HK-2 (cell line): ENCODE measurements around the gene WFS1.

Source experiments
- DNase-seq: peaks from one replicate; pipeline ENCODE4 v3.0.0-alpha.2; 2018; ENCODE audit not compliant: unreplicated experiment

WFS1 gene, protein sequence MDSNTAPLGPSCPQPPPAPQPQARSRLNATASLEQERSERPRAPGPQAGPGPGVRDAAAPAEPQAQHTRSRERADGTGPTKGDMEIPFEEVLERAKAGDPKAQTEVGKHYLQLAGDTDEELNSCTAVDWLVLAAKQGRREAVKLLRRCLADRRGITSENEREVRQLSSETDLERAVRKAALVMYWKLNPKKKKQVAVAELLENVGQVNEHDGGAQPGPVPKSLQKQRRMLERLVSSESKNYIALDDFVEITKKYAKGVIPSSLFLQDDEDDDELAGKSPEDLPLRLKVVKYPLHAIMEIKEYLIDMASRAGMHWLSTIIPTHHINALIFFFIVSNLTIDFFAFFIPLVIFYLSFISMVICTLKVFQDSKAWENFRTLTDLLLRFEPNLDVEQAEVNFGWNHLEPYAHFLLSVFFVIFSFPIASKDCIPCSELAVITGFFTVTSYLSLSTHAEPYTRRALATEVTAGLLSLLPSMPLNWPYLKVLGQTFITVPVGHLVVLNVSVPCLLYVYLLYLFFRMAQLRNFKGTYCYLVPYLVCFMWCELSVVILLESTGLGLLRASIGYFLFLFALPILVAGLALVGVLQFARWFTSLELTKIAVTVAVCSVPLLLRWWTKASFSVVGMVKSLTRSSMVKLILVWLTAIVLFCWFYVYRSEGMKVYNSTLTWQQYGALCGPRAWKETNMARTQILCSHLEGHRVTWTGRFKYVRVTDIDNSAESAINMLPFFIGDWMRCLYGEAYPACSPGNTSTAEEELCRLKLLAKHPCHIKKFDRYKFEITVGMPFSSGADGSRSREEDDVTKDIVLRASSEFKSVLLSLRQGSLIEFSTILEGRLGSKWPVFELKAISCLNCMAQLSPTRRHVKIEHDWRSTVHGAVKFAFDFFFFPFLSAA

DNA sequence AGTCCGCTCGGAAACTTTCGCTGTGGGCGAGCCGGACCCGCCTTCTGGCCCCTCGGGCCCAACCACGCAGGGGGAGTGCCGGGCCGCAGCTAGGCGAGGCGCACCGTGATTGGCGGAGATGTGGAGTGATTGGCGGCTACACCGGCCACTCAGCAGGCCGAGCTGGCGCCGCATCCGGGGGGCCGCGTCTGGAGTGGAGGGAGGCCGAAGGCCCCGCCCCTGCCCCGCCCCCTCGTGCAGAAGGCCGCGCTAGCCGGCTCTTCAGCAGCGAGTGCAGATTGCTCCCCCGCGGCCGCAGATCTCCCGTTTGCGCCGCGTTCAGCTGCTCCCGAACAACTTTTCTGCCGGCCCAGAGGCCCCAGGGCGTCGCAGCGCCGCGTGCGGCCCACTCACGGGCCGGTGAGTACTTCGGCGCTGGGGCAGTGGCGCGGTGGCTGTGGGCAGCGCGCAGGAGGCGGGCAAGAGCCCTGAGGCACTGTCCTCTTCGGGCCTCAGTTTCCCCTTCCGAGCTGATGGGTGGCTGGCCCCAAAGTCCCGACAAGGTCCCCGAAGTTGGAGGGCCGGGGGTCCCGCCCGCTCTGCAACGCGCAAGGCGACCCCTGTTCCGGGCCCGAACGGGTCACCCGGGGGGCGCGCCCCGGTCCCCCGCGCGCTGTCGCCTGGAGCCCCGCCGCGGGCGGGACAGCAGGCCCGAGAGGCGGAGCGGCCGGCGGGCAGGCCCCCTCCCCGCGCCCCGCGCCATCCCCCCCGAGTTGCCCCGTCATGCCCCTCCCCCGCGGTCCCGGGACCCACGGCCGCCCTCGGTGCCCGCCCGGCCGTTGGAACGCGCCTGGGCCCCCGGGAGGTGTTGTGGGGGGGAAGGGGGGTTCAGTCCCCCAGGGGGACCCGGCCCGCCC lies at the start of gene WFS1:
Gene WFS1, plus strand, starts transcription at position 235 of the 896 bp plus-strand sequence. CDS start 7,606 bp downstream, outside the sequence.
- peak; percentile 100 for DNase-seq

DNA sequence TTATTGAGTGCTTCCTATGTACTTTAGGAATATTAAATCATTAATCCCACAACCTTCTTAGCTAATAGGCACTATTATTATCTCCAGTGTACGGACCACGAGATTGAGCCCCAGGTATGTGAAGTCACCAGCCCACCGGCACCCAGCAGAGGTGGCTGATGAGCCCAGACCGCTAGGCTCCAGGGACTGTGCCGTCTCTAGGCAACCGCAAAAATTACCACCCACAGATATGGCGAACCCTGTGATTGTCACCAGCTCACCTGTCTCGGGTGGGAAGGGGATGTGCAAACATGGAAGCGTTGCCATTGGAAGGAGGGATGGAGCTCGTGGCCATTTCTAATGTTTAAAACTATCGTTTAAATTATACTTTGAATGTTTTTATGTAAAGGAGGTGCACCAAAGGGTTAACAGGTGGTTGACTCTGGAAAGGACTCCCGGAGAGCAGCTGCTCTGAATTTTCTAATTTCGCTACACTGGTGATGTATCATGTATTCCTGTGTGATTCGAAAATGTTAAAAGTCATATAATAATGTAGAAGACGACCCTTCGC lies 48.3 kb upstream of the WFS1 start:
- no peak for DNase-seq

DNA sequence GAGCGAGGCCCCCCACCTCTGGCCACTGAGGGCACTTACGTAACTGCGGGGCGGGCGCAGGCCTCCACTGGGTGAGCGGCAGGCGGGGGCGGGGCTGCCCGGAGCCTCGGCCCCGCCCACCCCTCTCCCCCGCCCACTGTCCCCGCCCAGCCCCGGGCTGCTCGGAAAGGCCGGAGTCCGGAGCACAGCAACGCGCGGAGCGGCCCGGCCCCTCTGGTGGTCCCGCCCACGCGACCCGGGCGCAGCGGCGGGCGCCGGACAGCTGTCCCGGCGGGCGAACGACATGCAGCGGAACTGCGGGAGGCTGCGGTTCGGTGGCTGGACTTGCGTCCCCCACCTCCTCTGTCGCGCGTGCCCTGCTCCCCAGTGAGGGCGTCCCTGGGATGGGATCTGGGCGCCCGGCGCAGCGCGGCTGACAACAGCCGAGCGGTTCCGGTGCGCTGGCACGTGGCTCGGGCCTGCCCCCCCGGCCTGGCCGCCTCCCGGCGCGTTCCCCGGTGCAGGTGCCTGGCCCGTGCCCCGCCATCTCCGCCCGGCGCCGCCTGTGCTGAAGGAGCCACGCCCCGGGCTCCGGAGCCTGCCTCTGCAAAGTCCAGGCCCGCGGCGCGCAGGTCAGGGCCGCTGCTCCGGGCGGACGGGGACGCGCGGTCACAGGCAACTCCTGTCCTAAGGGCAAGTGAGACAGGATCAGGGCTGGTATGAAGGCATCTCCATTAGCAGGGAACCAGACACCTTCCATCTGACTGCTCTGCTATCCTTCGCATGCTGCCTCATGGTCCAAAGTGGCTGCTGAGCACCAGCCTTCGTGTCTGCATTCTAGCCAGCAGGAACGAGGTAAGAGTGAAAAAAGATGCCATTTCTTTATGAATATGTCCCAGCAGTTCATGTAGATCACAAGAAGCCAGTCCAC lies 47.5 kb upstream of the WFS1 start:
- no peak for DNase-seq

DNA sequence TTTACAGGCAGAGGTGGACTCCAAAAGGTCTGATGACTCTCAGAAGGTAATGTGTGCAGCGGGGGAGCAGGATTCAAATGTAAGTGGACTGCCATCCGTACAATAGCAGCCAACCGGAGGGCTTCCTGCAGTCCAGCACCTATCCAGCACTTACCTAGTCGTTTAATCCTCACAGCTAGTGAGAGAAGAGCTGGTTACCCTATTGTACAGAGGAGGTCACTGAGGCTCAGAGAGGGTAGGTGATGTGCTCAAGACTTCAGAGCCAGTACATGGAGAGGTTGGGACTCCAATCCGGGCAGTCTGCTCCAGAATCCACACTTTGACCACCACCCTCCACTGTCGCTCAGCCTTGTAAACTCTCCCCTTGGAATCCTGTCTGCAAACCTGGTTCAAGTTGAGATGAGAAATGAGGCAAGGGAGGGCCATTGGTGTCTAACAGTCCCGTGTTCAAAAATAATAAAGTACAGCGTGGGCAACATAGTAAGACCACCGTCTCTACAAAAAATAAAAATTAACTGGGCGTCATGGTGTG lies 46.8 kb upstream of the WFS1 start:
- DNase-seq = no peak

DNA sequence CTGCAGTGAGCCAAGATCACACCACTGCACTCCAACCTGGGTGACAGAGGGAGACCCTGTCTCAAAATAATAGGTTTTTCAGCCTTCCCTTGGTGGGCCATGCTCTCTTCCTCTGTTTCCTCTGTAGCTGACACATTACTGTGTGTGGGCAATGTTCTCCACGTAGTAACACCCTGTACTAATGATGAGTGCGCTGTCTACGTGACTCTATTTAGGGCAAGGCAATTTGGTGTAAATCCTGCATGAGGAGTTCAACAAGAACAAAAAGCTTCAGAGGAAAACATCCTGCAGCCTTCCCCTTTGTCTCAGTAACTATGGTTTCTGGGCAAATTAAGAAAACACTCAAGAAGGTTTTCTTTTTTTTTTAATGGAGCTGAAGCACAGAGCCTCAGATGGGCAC lies 44.9 kb upstream of the WFS1 start:
- no peak for DNase-seq

DNA sequence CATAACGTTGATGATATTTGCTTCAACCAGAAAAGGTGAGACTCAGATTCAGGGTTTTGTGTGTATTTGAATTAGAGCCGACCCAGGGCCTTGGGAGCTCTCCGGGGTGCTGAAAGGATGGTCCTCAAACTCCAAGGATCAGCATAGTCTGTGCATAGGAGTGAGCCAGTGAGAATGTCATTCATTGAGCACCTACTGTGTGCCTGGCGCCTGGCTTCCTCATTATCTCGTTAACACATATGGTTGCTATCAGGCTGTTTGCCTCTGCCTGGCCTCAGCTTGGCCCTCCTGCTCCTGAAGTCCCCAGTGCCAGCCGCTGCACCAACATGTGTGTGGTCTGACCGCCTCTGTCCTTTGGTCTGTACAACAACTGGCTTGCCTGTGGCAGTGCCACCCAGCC lies 44.2 kb upstream of the WFS1 start:
- DNase-seq = peak; percentile 30

DNA sequence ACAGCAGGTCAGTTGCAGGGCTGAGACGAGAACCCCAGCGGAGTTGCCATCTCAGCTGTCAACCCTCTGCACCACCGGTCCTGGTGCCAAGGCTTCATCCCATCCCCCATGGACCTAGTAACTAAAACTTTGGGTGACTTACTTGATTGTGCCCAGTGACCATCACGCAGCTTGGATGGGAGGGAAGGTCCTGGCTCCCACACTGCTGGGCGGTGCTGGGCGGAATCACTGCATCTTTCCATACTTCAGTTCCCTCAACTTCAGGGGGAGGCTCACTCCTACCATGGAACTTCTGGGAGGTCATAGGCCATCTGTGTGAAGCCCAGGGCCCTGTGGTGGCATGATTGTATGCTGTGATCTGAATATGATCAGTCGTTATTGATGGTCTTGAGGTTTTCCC lies 43.1 kb upstream of the WFS1 start:
- no peak for DNase-seq

DNA sequence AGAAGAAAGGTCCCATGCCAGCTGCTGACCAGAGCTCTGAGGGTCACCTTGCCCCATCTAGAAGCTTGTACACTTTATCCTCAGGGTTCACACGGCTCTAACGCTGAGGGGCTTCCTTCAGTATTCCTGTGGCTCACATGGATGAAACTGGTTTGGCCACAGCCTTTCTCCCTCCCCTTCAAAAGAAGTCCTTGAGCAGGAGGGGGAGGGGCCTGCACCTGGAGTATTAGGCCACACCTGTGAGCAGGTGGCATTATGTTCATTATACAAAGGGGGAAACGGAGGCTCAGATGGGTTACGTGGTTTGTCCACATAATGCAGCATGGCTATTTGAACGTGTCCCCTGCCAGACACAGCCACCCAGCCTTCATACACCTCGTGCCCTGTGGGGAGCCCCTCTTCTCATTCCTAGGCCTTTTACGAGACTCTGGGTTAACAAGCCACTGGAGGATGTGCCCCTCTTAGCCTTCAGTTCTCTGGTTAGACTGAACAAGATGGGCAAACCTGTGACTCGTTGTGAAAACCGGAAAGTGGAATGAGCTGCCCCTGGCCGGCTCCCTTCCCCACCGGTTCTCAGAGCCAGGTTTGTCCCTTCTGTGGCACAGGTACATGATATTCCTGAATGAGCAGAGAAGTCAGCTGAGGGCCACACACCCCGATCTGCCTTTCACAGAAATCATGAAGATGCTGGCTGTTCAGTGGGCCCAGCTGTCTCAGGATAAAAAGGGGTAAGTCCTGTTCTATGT lies 42.1 kb upstream of the WFS1 start:
- no peak for DNase-seq

DNA sequence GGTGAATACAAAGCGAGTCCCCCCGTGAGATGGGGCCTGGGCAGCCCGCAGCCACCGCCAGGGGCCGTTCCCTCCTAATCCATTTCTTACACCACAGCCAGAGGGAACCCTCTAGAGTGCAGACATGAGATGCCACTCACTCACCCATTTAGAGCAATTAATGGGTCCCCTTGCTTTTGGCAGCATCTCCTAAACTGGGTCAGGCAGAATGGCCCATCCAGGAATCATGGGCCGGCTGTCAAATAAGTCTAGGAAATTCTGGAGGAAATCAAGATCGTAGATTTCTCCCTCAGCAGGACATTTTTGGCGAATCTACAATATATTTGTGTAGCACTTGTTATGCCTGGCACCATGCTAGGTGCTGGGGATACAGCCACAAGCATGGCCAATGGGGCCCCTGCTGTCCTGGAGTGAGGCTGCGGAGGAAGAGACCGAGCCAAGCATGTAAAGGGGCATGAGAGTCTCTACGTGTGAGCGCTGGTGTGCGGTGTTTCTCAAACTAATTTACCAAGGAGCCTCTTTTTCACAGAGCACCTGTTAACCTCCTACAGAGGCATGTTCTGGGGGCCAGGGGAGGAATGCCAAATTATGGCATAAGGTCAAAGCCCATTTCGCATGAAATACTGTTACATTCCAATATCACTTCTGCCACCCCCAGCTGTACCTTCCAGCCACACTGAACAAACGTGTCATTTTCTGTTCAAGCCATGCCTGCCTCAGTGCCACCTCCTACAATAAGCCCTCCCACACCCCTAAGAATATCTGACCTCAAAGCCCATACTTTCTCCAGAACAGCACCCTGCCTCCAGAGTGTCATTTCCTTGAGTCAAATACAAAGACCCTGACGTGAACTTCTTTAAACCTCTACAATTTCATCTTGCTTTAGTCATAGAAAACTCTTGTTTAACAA lies 41.2 kb upstream of the WFS1 start:
- DNase-seq = no peak

DNA sequence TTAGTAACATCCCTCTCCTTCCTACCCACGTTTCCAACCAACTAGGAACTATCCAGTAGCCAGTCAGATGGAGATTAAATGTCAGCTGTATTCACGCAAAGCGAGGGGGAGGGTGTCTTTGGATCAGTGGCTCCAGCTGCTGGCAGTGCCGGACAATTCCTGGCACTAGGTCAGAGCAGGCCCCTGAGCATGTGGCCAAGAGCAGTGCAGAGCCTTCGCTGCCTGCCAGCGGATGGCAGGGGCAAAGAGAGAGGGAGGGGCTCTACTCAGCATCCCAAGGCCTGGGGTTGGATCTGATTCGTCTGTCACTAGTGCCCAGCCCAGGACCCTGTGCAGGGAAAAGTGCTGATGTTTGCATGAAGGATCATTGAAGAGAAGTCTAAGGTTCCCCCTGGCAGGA lies 40.6 kb upstream of the WFS1 start:
- DNase-seq = no peak

DNA sequence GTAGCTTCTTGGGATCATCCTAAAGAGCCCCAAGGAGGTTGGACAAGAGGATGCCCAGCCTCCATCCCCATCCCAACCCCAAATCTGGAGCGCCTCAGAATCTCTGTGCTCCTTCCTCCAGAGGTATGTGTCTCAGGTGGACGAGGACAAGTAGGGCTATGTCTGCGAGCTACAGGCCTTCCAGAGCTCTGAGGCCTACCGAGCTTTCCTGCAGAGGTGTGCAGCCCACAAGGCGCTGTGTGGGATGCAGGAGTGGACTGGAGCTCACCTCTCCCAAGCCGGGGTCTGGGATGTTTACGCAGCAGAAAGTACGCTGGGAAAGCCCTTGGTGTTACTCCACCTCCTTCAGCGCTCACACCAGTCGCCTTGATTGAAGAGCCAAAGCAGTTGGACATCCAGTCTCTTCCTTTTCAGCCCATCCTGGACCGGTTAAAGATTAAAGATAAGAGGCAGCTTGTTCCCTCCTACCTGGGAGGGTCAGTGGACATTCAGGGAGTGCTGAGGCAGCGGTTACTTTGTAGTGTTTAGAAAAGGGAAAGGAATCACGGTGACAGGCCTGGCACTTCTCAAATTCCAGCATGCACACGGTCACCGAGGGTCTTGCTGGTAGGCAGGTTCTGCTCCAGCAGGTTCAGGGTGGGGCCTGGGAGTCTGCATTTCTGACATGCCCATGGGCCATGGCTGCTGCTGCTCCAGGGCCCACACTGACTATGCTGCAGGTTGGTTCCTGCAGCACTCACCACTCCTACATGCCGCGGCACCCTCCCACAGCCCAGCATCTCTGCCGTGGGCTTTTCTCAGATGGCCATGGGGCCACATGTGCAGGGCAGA lies 39.8 kb upstream of the WFS1 start:
- DNase-seq = no peak

DNA sequence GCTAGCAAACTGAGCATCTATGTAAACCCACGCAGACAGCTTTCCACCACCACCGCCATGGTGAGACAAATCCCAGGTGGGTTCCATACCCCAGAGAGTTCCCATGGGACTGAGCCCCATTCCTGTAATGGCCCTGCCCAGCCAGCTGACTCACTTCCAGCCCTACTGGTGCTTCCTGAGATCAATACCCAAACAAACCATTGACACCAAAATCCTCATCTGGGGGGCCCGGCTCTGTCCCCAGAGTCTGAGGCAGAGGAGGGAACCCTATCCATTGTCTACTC lies 39.2 kb upstream of the WFS1 start:
- no peak for DNase-seq

DNA sequence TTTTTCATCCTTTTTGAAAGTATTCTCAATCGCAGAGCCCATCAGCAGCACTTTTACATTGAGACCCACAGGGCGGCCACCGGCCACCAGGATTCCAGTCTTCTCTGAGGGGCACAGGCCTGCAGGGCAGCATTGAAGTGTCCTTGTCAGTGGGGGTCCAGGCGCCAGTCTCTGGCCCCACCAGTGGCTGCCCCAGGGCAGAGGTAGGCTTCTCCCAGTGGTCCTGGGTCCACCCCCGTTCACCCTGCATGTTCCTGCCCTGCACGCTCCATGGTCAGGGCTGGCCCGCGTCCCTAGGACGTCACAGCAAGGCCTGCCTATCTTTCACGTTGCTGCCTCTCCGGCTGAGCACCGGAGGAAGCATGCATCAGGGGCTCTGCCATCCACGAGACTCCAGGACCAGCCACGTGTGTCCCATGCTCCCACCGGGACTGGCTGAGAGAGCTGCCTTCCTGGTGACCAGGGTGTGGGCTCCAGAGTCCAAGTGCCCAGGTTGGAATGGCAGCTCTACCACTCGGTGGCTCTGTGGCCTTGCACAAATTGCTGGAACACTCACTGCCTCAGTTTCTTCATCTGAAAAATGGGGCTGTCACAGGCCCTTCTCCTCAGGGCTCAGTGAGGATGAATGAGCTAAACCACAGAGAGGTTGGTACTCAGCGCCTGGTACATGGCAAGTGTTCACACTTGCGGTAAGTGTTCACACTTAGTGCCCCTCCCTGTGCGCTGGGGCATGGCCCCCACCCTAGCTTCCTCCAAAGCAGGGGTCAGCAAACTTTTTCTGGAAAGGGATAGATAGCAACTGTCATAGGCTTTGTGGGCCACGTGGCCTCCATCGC lies 38.6 kb upstream of the WFS1 start:
- DNase-seq = no peak

DNA sequence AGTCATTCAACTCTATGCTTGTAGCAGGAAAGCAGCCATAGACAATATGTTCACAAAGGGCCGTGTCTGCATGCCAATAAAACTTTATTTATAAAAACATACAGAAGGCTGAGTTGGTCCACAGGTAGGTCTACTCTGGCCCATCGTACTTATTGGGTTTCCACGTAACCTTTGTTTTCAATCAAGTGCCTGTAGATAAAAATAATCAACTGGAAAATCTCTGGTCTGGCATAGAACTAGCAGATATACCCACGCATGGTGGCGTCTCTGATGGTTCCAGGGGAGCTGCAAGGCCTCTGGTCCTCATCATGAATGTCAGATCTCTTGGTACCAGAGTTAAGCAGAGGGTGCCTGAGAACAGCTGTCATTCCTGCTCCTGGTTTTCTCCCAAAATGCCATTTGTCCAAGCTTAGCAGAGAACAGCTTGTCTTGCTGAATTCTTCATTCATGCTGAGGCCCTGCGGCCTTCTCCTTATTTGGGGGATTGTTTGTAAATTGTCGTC lies 37.9 kb upstream of the WFS1 start:
- no peak for DNase-seq

DNA sequence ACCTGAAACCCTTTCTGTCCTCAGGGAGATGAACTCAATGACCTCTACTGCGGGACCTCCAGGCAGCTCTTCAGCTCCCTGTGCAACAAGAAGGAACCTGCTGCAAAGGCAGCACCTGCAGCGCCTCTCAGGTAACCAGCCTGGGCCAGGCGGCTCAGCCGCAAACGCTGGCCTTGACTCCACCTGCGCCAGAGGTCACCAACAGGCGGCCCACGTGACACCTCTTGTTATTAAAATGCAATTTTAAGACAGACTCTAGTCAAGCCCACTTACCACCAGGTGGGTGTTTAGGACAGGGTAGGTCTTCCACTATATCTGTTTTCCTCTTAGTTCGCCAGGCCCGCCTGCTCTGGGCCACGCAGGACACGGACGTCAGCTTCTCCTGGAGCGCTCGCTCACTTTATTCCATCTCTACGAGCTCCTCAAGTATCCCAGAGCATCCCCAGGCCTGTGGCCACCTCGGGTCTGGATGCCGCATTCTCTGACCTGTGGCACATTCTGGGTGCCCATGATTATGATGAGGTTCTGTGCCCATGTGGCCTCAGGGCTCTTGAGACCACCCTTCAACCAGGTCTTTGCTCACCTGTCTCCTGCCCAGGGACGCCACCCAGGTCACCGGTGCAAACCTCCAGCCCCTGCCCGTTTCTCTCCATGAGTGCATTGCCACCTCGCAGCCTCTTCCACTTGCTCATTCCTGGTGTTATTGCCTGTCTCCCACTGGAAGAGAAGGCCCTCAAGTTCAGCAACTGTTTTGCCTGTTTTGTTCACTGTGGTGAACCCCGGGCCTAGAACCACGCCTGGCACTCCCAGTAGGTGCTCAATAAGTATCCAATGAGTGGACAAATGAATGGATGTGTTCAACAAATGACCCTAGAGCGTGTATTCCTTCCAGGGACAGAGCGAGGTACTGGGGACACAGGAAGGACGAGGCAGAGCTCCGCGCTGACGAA lies 36.5 kb upstream of the WFS1 start:
- DNase-seq = no peak

DNA sequence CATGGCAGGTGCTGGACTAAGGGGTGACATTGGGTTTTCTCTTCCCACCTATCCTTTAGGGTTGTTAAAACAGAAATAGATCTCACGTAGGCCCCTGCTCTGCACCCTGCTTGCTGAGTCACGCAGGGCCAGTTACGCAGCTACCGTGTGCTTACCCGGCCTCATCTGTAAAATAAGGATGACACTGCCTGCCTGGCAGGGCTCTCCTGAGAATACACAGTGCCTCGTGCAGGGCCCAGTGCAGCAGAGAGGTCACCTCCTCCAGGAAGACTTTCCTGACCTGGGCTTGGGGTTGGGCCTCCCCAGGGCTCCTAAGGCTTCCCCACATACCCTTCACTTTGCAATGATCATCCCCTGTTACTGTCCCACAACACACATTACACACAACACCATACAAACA lies 35.7 kb upstream of the WFS1 start:
- no peak for DNase-seq
